ENCODE results near the gene MLH1.

MLH1 gene

GRCh38 chr3:36957862-36958686 lies 35.2 kb upstream of the MLH1 start:
- TF ChIP-seq FOXP2 (optimal IDR thresholded peaks at IDR 0.05; ENCODE audit: borderline replicate concordance, extremely low read depth, extremely low read length, insufficient read depth): no peak
- TF ChIP-seq SIN3A (IDR thresholded peaks at IDR 0.05; ENCODE audit: borderline replicate concordance, insufficient read depth, low read length): no peak
- TF ChIP-seq, protein P1, sequence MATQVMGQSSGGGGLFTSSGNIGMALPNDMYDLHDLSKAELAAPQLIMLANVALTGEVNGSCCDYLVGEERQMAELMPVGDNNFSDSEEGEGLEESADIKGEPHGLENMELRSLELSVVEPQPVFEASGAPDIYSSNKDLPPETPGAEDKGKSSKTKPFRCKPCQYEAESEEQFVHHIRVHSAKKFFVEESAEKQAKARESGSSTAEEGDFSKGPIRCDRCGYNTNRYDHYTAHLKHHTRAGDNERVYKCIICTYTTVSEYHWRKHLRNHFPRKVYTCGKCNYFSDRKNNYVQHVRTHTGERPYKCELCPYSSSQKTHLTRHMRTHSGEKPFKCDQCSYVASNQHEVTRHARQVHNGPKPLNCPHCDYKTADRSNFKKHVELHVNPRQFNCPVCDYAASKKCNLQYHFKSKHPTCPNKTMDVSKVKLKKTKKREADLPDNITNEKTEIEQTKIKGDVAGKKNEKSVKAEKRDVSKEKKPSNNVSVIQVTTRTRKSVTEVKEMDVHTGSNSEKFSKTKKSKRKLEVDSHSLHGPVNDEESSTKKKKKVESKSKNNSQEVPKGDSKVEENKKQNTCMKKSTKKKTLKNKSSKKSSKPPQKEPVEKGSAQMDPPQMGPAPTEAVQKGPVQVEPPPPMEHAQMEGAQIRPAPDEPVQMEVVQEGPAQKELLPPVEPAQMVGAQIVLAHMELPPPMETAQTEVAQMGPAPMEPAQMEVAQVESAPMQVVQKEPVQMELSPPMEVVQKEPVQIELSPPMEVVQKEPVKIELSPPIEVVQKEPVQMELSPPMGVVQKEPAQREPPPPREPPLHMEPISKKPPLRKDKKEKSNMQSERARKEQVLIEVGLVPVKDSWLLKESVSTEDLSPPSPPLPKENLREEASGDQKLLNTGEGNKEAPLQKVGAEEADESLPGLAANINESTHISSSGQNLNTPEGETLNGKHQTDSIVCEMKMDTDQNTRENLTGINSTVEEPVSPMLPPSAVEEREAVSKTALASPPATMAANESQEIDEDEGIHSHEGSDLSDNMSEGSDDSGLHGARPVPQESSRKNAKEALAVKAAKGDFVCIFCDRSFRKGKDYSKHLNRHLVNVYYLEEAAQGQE (IDR thresholded peaks at IDR 0.05; ENCODE audit: insufficient read depth in 1 of 2, low read depth in 2 of 2, low read length in 2 of 2): no peak
- TF ChIP-seq POLR2AphosphoS5 (IDR thresholded peaks at IDR 0.05; ENCODE audit: low read depth, low read length): no peak
- TF ChIP-seq TAF1 (IDR thresholded peaks at IDR 0.05; ENCODE audit: borderline replicate concordance, insufficient read depth, low read length): no peak

- TF ChIP-seq POLR2AphosphoS5 (IDR thresholded peaks at IDR 0.05; ENCODE audit: low read depth, low read length) (no peak), TAF1 (IDR thresholded peaks at IDR 0.05; ENCODE audit: borderline replicate concordance, insufficient read depth, low read length) (no peak), SIN3A (IDR thresholded peaks at IDR 0.05; ENCODE audit: borderline replicate concordance, insufficient read depth, low read length) (no peak), FOXP2 (optimal IDR thresholded peaks at IDR 0.05; ENCODE audit: borderline replicate concordance, extremely low read depth, extremely low read length, insufficient read depth) (no peak)
- TF ChIP-seq, protein P1 (IDR thresholded peaks at IDR 0.05; ENCODE audit: insufficient read depth in 1 of 2, low read depth in 2 of 2, low read length in 2 of 2): no peak
These were observed 33.5 kb upstream of the MLH1 start for GRCh38 chr3:36959821-36960220.

DNA sequence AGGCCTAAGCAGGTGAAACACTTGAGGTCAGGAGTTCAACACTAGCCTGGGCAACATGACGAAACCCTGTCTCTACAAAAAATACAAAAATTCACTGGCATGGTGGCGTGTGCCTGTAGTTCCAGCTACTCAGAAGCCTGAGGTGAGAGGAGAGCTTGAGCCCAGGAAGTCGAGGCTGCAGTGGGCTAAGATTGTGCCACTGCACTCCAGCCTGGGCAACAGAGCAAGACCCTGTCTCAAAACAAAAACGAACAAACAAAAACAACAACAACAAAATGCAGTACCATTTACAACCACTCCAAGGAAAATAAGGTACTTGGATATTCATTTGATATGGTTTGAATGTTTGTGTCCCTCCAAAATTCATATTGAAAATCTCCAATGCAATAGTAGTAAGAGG lies 32.8 kb upstream of the MLH1 start:
- TF ChIP-seq SIN3A (IDR thresholded peaks at IDR 0.05; ENCODE audit: borderline replicate concordance, insufficient read depth, low read length): no peak
- TF ChIP-seq, protein P1 (IDR thresholded peaks at IDR 0.05; ENCODE audit: insufficient read depth in 1 of 2, low read depth in 2 of 2, low read length in 2 of 2): no peak
- TF ChIP-seq POLR2AphosphoS5 (IDR thresholded peaks at IDR 0.05; ENCODE audit: low read depth, low read length): no peak

GRCh38 chr3:36964331-36964730 lies 29.0 kb upstream of the MLH1 start:
- TF ChIP-seq SIN3A (IDR thresholded peaks at IDR 0.05; ENCODE audit: borderline replicate concordance, insufficient read depth, low read length) (no peak), TAF1 (IDR thresholded peaks at IDR 0.05; ENCODE audit: borderline replicate concordance, insufficient read depth, low read length) (no peak), POLR2AphosphoS5 (IDR thresholded peaks at IDR 0.05; ENCODE audit: low read depth, low read length) (no peak)
- TF ChIP-seq, protein P1 (IDR thresholded peaks at IDR 0.05; ENCODE audit: insufficient read depth in 1 of 2, low read depth in 2 of 2, low read length in 2 of 2): no peak
